Measurements from ENCODE around the gene MGAT5B.

DNA sequence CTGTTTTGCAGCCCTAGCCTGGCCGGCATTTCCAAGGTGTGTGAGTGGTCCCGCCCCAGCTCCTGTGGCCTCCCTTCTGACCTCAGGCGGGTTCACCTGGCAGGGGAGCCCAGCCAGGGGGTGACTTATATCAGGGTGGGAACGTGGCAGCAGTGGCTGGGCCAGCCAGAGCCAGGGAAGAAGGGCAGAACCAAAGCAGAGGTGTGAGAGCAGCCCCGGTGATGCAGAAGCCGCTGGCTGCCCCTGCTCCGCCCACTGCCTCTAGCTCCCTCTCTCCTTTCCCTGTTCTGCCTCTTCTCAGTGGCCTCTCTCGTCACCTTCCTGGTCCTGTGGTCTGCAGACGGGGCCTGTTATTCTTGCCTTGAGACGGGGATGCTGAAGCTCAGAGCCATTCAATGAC lies 12.1 kb downstream of the MGAT5B start:
- TF ChIP-seq EZH2 (IDR thresholded peaks at IDR 0.05; ENCODE audit: low read depth): no peak
- TF ChIP-seq, protein P1, sequence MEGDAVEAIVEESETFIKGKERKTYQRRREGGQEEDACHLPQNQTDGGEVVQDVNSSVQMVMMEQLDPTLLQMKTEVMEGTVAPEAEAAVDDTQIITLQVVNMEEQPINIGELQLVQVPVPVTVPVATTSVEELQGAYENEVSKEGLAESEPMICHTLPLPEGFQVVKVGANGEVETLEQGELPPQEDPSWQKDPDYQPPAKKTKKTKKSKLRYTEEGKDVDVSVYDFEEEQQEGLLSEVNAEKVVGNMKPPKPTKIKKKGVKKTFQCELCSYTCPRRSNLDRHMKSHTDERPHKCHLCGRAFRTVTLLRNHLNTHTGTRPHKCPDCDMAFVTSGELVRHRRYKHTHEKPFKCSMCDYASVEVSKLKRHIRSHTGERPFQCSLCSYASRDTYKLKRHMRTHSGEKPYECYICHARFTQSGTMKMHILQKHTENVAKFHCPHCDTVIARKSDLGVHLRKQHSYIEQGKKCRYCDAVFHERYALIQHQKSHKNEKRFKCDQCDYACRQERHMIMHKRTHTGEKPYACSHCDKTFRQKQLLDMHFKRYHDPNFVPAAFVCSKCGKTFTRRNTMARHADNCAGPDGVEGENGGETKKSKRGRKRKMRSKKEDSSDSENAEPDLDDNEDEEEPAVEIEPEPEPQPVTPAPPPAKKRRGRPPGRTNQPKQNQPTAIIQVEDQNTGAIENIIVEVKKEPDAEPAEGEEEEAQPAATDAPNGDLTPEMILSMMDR (conservative IDR thresholded peaks at IDR 0.05): no peak

Measured in PC-9 (cell line).